Aorta (tissue), 5 donors: ENCODE data around the gene SLC37A1. TPM values are rescaled to one million over a fixed set of nuclear protein-coding genes. Genes with fewer than 3 reads are reported as not detected.

Experiments
- ATAC-seq: fragments of 200-7000 bp; cut with Tn5 transposase; one replicate; pipeline ENCODE4 v1.9.1; 2022; ENCODE audit warnings: moderate library complexity; ENCODE audit not compliant: low FRiP score
- DNase-seq, 2 donors: peaks; one replicate each; pipeline ENCODE4 v3.0.0-alpha.2; 2020
- H3K27ac ChIP-seq, 2 donors: one replicate each; pipeline ENCODE4 v1.5.1; 2013; ENCODE audit warnings: low read length in 2 of 2, mild to moderate bottlenecking in 2 of 2, moderate library complexity in 2 of 2, control low read depth in 1 of 2, inconsistent platforms in 1 of 2, low read depth in 1 of 2
- H3K27me3 ChIP-seq, 2 donors: one replicate each; pipeline ENCODE4 v1.6.1; 2013; ENCODE audit warnings: control low read depth in 1 of 2, low read length in 1 of 2, mild to moderate bottlenecking in 1 of 2, moderate library complexity in 1 of 2; ENCODE audit not compliant: insufficient read depth in 2 of 2, control insufficient read depth in 1 of 2
- H3K36me3 ChIP-seq, 2 donors: one replicate each; pipeline ENCODE4 v1.6.1; 2013; ENCODE audit warnings: control low read depth in 1 of 2, low read length in 1 of 2, mild to moderate bottlenecking in 1 of 2; ENCODE audit not compliant: insufficient read depth in 2 of 2, control insufficient read depth in 1 of 2
- H3K4me1 ChIP-seq, 2 donors: one replicate each; pipeline ENCODE4 v1.6.1; 2013; ENCODE audit warnings: low read length in 2 of 2, control low read depth in 1 of 2, mild to moderate bottlenecking in 1 of 2, moderate library complexity in 1 of 2; ENCODE audit not compliant: insufficient read depth in 2 of 2, control insufficient read depth in 1 of 2
- H3K4me3 ChIP-seq, 2 donors: one replicate each; pipeline ENCODE4 v1.5.1; 2013; ENCODE audit warnings: low read length in 2 of 2, control low read depth in 1 of 2, mild to moderate bottlenecking in 1 of 2
- H3K9me3 ChIP-seq: one replicate; pipeline ENCODE4 v1.6.1; 2013; ENCODE audit warnings: mild to moderate bottlenecking, low read length; ENCODE audit not compliant: control insufficient read depth
- WGBS, 2 donors: extraction: QIAGEN DNeasy Blood & Tissue Kit; methylation state at CpG; one replicate each; pipeline ENCODE4 v1.1.7; 2013; 5-methylcytosine and 5-hydroxymethylcytosine counted together
- intact Hi-C, 2 donors: fragments of 100-400 bp; cut with DNase I; formaldehyde crosslinking; loops; one replicate each; pipeline versions ENCODE4 v1.14.2 to v1.15.0; 2022
- polyA plus RNA-seq, 2 donors: library from polyadenylated mRNA; stranded (reverse); fragments of 200-250 nt; gene quantifications; one replicate each; pipeline ENCODE4 v1.2.3, GENCODE V29; 2013
- total RNA-seq, 2 donors: library from RNA; stranded (reverse); fragmentation: NEBNext Ultra II Directional; extraction: Animal tissue kit (Norgen Biotek cat#: 25700); gene quantifications; one replicate each; pipeline ENCODE4 v1.2.1, GENCODE V29; 2021
- donor health status: healthy with polysubstance abuse.
- donor health status: Bipolar disorder and iron deficiency.
- donor health status: DM: no; HTN: no; CAD: no.
- donor health status: DM: no; HTN: no; CAD: no.
- donor health status: DM: yes; HTN: yes; CAD: no.

SLC37A1 gene
- total and polyA plus RNA-seq, 4 donors: 5.0 to 11.7 (median 6.4) TPM

DNA sequence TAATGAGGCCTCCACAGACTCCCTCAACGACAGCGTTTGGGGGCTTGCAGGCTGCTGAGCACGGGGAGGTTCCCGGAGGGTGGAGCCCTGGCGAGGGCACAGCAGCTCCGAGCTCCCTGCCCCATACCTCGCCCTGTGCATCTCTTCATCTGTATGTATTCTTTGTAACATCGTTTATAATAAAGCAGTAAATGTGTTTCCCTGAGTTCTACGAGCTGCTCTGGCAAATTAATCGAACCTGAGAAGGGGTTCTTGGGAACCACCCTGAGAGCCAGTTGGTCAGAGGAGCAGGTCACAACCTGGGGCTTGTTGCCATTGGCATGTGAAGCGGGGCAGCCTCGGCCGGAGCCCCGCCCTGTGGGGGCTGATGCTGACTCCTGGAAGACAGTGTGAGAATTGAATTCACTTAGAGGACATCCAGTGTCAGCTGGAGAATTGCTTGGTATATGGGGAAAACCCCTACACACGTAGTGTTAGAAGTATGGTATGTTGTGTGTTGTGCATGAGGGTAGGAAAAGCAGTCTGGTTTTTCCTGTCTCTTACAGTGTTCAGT, 11.5 kb downstream of the SLC37A1 start:
- no peaks in the 10 kb centered on the region for H3K27me3 ChIP-seq
- DNase-seq (no peak), ATAC-seq (peak; percentile 20)
- 9 to 10% methylated on average over 15 of the region's 15 CpGs for WGBS, 2 donors
- H3K4me3 ChIP-seq: peak overlapping the region in 1 of 2 donors; percentile 14
- H3K9me3 ChIP-seq: no peaks in the 10 kb centered on the region
- H3K27ac ChIP-seq: no peak overlapping the region
- intact Hi-C loops: no loop called here
- no peaks in the 10 kb centered on the region for H3K36me3 ChIP-seq
- no peaks in the 10 kb centered on the region for H3K4me1 ChIP-seq

DNA sequence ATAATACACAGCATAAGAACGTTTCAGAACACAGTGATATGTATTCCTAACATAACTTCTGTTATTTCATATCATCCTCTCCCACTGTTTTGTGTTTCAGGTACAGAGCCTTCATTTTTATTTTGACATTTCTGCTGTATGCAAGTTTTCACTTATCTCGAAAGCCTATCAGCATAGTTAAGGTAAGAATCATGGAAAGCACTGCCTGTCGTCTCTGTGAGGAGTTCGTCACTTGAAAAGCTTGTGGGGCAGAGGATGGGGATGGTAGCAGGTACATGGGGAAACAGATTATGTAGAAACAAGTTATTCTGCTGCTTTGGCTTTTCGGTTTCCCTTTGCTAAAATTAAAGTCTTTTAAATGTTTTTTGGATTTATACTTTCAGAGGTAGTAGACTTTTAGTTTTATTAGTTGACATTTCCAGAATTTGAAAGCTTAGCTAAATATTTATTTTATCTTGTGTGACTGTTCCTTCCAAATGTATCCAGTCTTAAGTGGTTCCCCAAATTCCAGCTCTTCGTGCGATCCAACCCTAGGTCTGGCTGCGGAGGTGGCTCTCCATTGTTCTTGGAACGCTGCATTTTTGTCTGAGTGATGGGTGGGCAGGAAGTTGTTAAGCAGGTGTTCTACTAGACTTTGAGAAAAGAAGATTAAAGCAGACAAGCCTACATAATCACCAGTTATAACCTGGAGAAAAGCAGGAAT, 12.2 kb downstream of the SLC37A1 start:
- no peak overlapping the region for H3K4me3 ChIP-seq
- H3K4me1 ChIP-seq: no peaks in the 10 kb centered on the region
- no peak overlapping the region for H3K27ac ChIP-seq
- no peak for ATAC-seq
- intact Hi-C loops: no loop called here
- 88 to 89% methylated on average over 9 of the region's 9 CpGs for WGBS, 2 donors
- H3K27me3 ChIP-seq: no peaks in the 10 kb centered on the region
- H3K36me3 ChIP-seq: no peaks in the 10 kb centered on the region
- DNase-seq: no peak
- H3K9me3 ChIP-seq: no peaks in the 10 kb centered on the region

GRCh38 chr21:42526379-42526727, 12.7 kb downstream of the SLC37A1 start:
- Histone ChIP-seq H3K27ac (no peak overlapping the region), H3K36me3 (no peaks in the 10 kb centered on the region), H3K4me3 (no peak overlapping the region), H3K27me3 (no peaks in the 10 kb centered on the region), H3K4me1 (no peaks in the 10 kb centered on the region), H3K9me3 (no peaks in the 10 kb centered on the region)
- WGBS, 2 donors: 87 to 93% methylated on average over 9 of the region's 9 CpGs
- intact Hi-C loops: no loop called here
- DNase-seq: no peak
- no peak for ATAC-seq

DNA sequence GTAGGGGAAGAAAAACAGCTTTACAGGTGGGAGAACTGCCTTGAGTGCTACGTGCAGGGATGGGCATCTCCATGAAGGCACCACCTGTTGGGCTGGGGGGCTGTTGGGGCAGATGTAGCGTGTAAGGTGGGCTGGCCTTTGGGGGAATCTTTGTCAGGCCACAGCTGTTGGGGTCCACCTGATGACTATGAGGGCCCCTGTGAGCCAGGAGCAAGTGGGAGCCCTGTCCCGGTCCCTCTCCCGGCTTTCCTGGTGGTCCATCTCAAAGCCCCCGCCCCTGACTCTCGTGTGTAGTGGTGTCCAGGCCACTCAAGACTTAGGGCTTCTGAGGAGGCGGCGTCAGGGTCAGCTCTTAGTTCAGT, 13.5 kb downstream of the SLC37A1 start:
- no peaks in the 10 kb centered on the region for H3K9me3 ChIP-seq
- H3K27me3 ChIP-seq: no peaks in the 10 kb centered on the region
- intact Hi-C loops: no loop called here
- H3K27ac ChIP-seq: no peak overlapping the region
- H3K4me3 ChIP-seq: no peak overlapping the region
- no peaks in the 10 kb centered on the region for H3K4me1 ChIP-seq
- no peak for ATAC-seq
- no peaks in the 10 kb centered on the region for H3K36me3 ChIP-seq
- 94 to 96% methylated on average over 8 of the region's 8 CpGs for WGBS, 2 donors
- no peak for DNase-seq

- 85% methylated on average over 13 of the region's 13 CpGs for WGBS, 2 donors
- no peaks in the 10 kb centered on the region for H3K27me3 ChIP-seq
- H3K36me3 ChIP-seq: no peaks in the 10 kb centered on the region
- H3K4me1 ChIP-seq: no peaks in the 10 kb centered on the region
- no peak for ATAC-seq
- H3K4me3 ChIP-seq: no peak overlapping the region
- H3K9me3 ChIP-seq: no peaks in the 10 kb centered on the region
- DNase-seq: no peak
- intact Hi-C loops: no loop called here
- H3K27ac ChIP-seq: no peak overlapping the region
These were observed 14.0 kb downstream of the SLC37A1 start for GRCh38 chr21:42527489-42528158.

DNA sequence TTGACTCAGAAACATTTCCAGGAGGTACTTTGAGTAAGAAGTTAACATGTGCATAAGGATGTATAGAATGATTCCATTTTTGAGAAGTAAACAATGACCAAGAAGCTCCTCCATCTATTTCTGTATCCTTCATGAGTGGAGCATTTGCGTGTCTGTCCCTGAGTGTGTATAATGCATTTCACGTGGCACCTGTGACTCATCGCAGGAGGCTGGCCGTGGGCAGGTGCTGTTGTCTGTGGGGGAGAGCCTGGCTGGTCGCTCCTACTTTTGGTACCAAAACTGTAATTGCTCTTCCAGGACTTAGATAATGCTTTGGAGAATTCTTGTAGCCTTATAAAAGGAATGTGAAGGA, 16.5 kb downstream of the SLC37A1 start:
- intact Hi-C loops: no loop called here
- H3K27ac ChIP-seq: no peak overlapping the region
- H3K9me3 ChIP-seq: no peaks in the 10 kb centered on the region
- H3K36me3 ChIP-seq: no peaks in the 10 kb centered on the region
- no peak overlapping the region for H3K4me3 ChIP-seq
- WGBS, 2 donors: 89 to 93% methylated on average over 5 of the region's 5 CpGs
- ATAC-seq (no peak), DNase-seq (no peak)
- H3K27me3 ChIP-seq: no peaks in the 10 kb centered on the region
- no peaks in the 10 kb centered on the region for H3K4me1 ChIP-seq

DNA sequence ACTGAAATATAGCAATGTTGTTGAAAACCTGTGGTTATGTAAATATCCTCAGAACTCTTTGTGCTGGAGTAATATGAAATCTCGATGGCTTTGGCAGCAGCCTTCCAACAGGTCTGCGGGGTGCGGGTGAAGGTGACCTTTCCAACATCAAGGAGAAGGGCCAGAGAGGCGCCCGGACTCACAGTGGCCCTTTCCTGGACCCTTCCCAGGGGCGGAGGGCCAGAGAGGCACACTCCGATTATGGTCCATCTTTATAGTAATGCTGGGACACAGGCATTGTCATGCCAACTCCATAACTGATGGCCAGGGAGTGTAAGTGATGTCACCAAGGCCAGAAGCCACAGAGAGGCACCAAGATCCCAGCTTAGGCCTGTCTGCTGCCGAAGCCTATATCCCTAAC, 18.1 kb downstream of the SLC37A1 start:
- WGBS, 2 donors: 90 to 91% methylated on average over 8 of the region's 8 CpGs
- Histone ChIP-seq H3K9me3 (no peaks in the 10 kb centered on the region), H3K4me1 (no peaks in the 10 kb centered on the region), H3K36me3 (peaks cover 0 to 2% of the 10 kb centered on the region in 2 donors), H3K27ac (no peak overlapping the region), H3K4me3 (no peak overlapping the region), H3K27me3 (no peaks in the 10 kb centered on the region)
- DNase-seq (no peak), ATAC-seq (no peak)
- intact Hi-C loops: no loop called here

DNA sequence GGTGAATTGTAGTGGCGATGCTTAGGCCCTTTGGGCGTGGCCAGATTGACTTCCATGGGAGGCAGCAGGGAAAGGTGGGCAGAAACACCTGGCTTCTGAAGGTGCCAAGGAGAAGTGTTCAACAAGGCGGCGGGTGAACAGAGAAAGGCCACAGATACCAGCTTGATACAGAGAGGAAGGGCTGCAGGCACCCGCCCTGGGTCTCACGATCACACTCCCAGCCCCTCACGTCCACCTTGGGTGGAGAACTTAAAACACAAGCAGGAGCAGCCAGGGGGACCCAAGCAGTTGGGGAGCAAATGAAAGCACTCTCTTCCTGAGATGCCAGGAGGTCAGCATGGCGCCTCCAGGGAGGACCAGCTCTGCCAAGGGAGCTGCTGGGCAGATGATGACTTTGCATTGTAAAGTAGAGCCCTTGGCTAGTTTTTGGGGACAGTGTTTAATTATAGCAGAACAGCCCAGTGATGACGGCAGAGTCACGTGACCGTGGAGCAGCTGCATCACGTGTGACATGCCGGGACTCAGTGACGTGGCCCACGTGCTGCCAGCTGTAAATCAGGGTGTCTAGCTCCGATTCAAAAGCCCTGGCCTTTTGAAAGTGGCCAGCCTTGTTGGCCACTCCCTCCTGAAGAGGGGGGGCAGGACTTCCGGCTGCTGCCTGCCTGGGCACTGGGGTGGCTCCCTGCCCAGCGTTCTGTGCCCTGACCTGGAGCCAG, 19.0 kb downstream of the SLC37A1 start:
- peaks cover 0 to 2% of the 10 kb centered on the region in 2 donors for H3K36me3 ChIP-seq
- WGBS, 2 donors: 49 to 53% methylated on average over 18 of the region's 18 CpGs
- no peaks in the 10 kb centered on the region for H3K4me1 ChIP-seq
- ATAC-seq: peak; percentile 80
- no peaks in the 10 kb centered on the region for H3K27me3 ChIP-seq
- no peak overlapping the region for H3K27ac ChIP-seq
- no peak overlapping the region for H3K4me3 ChIP-seq
- DNase-seq: peak; percentile 88 to 90
- no peaks in the 10 kb centered on the region for H3K9me3 ChIP-seq
- intact Hi-C loops: no loop called here
